HepG2 (cell line): Measurements from ENCODE around the gene CFAP43. TPM values are rescaled to one million over a fixed set of nuclear protein-coding genes. Genes with fewer than 3 reads are reported as not detected.

Experiments
- BRCA1 ChIP-seq: sonication (generic); formaldehyde crosslinking; IDR thresholded peaks from 2 replicates; pipeline ENCODE4 v1.4.0; 2020; ENCODE audit warnings: missing genetic modification reagents
- CBX5 ChIP-seq: sonication (generic); formaldehyde crosslinking; IDR thresholded peaks from 2 replicates; pipeline ENCODE4 v1.4.0; 2020; ENCODE audit warnings: missing genetic modification reagents, borderline replicate concordance
- EEA1 ChIP-seq: sonication (generic); formaldehyde crosslinking; IDR thresholded peaks from 2 replicates; pipeline ENCODE4 v1.5.1; 2020; ENCODE audit warnings: mild to moderate bottlenecking, missing genetic modification reagents, borderline replicate concordance
- FOXA1 ChIP-seq, 2 experiments: fragments of 450-650 bp in 1 of 2; sonication (generic) in 1 of 2; formaldehyde crosslinking in 1 of 2; IDR thresholded peaks; 2 replicates each; pipeline versions ENCODE4 v1.4.0 to v1.6.1; 2016 to 2020; ENCODE audit warnings: missing genetic modification reagents in 1 of 2
- GATAD1 ChIP-seq: IDR thresholded peaks from 2 replicates; pipeline ENCODE4 v1.6.1; 2016; ENCODE audit warnings: missing genetic modification reagents, missing compliant biosample characterization
- IKZF4 ChIP-seq: sonication (generic); formaldehyde crosslinking; IDR thresholded peaks from 2 replicates; pipeline ENCODE4 v1.5.1; 2020; ENCODE audit warnings: borderline replicate concordance, mild to moderate bottlenecking, low read depth, missing genetic modification reagents; ENCODE audit errors: not compliant biosample characterization
- KLF13 ChIP-seq: sonication (generic); formaldehyde crosslinking; IDR thresholded peaks from 2 replicates; pipeline ENCODE4 v1.4.0; 2020; ENCODE audit warnings: mild to moderate bottlenecking, missing genetic modification reagents
- LCORL ChIP-seq, 2 experiments: fragments of 450-650 bp in 1 of 2; sonication (generic) in 1 of 2; formaldehyde crosslinking in 1 of 2; IDR thresholded peaks; 2 replicates each; pipeline versions ENCODE4 v1.5.0 to v1.6.1; 2017 to 2020; ENCODE audit warnings: antibody characterized with exemption in 1 of 2, missing genetic modification reagents in 1 of 2
- MAFG ChIP-seq: sonication (generic); formaldehyde crosslinking; IDR thresholded peaks from 2 replicates; pipeline ENCODE4 v1.5.1; 2020; ENCODE audit warnings: mild to moderate bottlenecking, missing genetic modification reagents
- MAZ ChIP-seq, 2 experiments: sonication (generic) in 1 of 2; formaldehyde crosslinking in 1 of 2; IDR thresholded peaks; 2 replicates each; pipeline versions ENCODE4 v1.5.0 to v1.6.1; 2012 to 2020; ENCODE audit warnings: low read depth in 2 of 2, mild to moderate bottlenecking in 2 of 2, borderline replicate concordance in 1 of 2, improper control_type of control experiment in 1 of 2, low read length in 1 of 2, missing genetic modification reagents in 1 of 2, moderate library complexity in 1 of 2
- MLLT10 ChIP-seq: sonication (generic); formaldehyde crosslinking; IDR thresholded peaks from 2 replicates; pipeline ENCODE4 v1.4.0; 2020; ENCODE audit warnings: missing genetic modification reagents
- NONO ChIP-seq, 2 experiments: fragments of 450-650 bp in 1 of 2; sonication (generic) in 1 of 2; formaldehyde crosslinking in 1 of 2; IDR thresholded peaks in 1 of 2; conservative IDR thresholded peaks in 1 of 2; 2 replicates each; pipeline versions ENCODE4 v1.6.1 to v1.8.0; 2017 to 2022; ENCODE audit warnings: mild to moderate bottlenecking in 1 of 2, missing genetic modification reagents in 1 of 2, moderate library complexity in 1 of 2
- PHF5A ChIP-seq: IDR thresholded peaks from one replicate; pipeline ENCODE4 v1.6.1; 2018; ENCODE audit warnings: low read depth, missing genetic modification reagents; ENCODE audit not compliant: unreplicated experiment
- POLR2AphosphoS5 ChIP-seq: IDR thresholded peaks from 2 replicates; pipeline ENCODE4 v1.6.1; 2012; ENCODE audit warnings: low read depth, low read length
- RNF2 ChIP-seq: fragments of 450-650 bp; conservative IDR thresholded peaks from 2 replicates; pipeline ENCODE4 v1.6.1; 2016; ENCODE audit warnings: low read depth
- SIX4 ChIP-seq: sonication (generic); formaldehyde crosslinking; IDR thresholded peaks from 2 replicates; pipeline ENCODE4 v1.4.0; 2020; ENCODE audit warnings: missing genetic modification reagents
- SRF ChIP-seq: IDR thresholded peaks from 2 replicates; pipeline ENCODE4 v1.6.1; 2011; ENCODE audit warnings: mild to moderate bottlenecking, low read depth, low read length, moderate library complexity
- ZKSCAN1 ChIP-seq: fragments of 150-350 bp; IDR thresholded peaks from 2 replicates; pipeline ENCODE4 v1.6.1; 2014; ENCODE audit warnings: low read length
- ZNF10 ChIP-seq: sonication (generic); formaldehyde crosslinking; IDR thresholded peaks from 2 replicates; pipeline ENCODE4 v1.4.0; 2020; ENCODE audit warnings: mild to moderate bottlenecking, low read depth, missing genetic modification reagents, borderline replicate concordance
- ZNF138 ChIP-seq: sonication (generic); formaldehyde crosslinking; IDR thresholded peaks from 2 replicates; pipeline ENCODE4 v1.5.0; 2020; ENCODE audit warnings: mild to moderate bottlenecking, low read depth, missing genetic modification reagents
- ZNF17 ChIP-seq: sonication (generic); formaldehyde crosslinking; IDR thresholded peaks from 2 replicates; pipeline ENCODE4 v1.5.0; 2020; ENCODE audit warnings: mild to moderate bottlenecking, missing genetic modification reagents
- ZNF296 ChIP-seq: sonication (generic); formaldehyde crosslinking; conservative IDR thresholded peaks from 2 replicates; pipeline ENCODE4 v1.5.0; 2020; ENCODE audit warnings: mild to moderate bottlenecking, missing genetic modification reagents
- ZNF430 ChIP-seq: sonication (generic); formaldehyde crosslinking; IDR thresholded peaks from 2 replicates; pipeline ENCODE4 v1.9.0; 2021; ENCODE audit warnings: mild to moderate bottlenecking, missing genetic modification reagents
- ZNF672 ChIP-seq: sonication (generic); formaldehyde crosslinking; IDR thresholded peaks from 2 replicates; pipeline ENCODE4 v1.8.1; 2022; ENCODE audit warnings: missing genetic modification reagents
- ZNF761 ChIP-seq: sonication (generic); formaldehyde crosslinking; conservative IDR thresholded peaks from 2 replicates; pipeline ENCODE4 v1.4.0; 2020; ENCODE audit warnings: mild to moderate bottlenecking, missing genetic modification reagents
- ZNF776 ChIP-seq: sonication (generic); formaldehyde crosslinking; IDR thresholded peaks from 2 replicates; pipeline ENCODE4 v1.4.0; 2020; ENCODE audit warnings: mild to moderate bottlenecking, missing genetic modification reagents
- ZNF792 ChIP-seq: IDR thresholded peaks from 2 replicates; pipeline ENCODE4 v1.6.1; 2016
- polyA plus RNA-seq, 8 experiments: library from polyadenylated mRNA; depleted of rRNA in 3 of 8; stranded (reverse) in 7 of 8; unstranded in 1 of 8; fragments of >200 nt; fragmentation: Illumina TruSeq in 4 of 8; extraction: Trizol in 4 of 8; gene quantifications; 2 replicates each; pipeline versions ENCODE4 v1.2.1 to v1.2.3, GENCODE V29; 2011 to 2016; ENCODE audit warnings: low read depth in 4 of 8, missing spikeins in 1 of 8, mixed read lengths in 1 of 8; ENCODE audit not compliant: insufficient read depth in 1 of 8
- total RNA-seq, 5 experiments: library from RNA; depleted of rRNA; stranded (reverse); fragments of >200 nt; fragmentation: Illumina TruSeq; extraction: Trizol; gene quantifications; 2 replicates each; pipeline ENCODE4 v1.2.3, GENCODE V29; 2016; ENCODE audit warnings: low read depth in 1 of 5
- TF ChIP-seq, protein P1 (sequence below): sonication (generic); formaldehyde crosslinking; IDR thresholded peaks from 2 replicates; pipeline ENCODE4 v1.4.0; 2020; ENCODE audit warnings: missing genetic modification reagents

The CFAP43 gene
- total and polyA plus RNA-seq, 2 of the 13 experiments (the other 11 are each of a cell fraction or from before 2014, with no cell fraction given), result 0.24 to 0.38 TPM

DNA sequence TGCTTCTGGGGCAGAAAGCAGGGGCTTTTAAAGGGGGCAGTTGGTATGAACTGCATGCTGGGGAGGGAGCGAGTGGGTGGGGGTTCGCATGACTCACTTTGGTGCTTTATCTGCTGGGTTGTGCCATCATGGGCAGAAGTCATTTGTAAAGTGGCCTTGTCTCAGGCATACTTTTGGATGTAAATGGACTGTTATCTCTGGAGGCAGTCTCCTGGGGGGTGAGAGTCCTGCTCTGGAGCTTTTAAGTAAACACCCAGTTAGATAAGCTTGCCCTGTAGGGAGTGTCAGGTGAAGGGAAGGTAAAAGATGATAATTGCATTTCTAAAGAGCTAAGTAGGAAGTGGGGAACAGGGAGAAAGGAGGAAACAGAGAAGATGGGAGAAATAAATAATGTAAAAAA, 20.9 kb upstream of the CFAP43 start (continued):
- TF ChIP-seq ZNF10, result no peak
- no peak for TF ChIP-seq MLLT10 (CRISPR knock-in tag)
- no peak for TF ChIP-seq ZNF296 (CRISPR knock-in tag)
- no peak for TF ChIP-seq NONO (IDR thresholded peaks at IDR 0.05)
- 0 out of 2 replicates have a peak, but pooled peaks have one; percentile 46 for TF ChIP-seq NONO (CRISPR knock-in tag; conservative IDR thresholded peaks at IDR 0.05)
- TF ChIP-seq GATAD1 (CRISPR knock-in tag), result peak; percentile 64; the same call in 1 of the 2 replicates
- TF ChIP-seq PHF5A (CRISPR knock-in tag), result peak; percentile 63
- TF ChIP-seq, protein P1, sequence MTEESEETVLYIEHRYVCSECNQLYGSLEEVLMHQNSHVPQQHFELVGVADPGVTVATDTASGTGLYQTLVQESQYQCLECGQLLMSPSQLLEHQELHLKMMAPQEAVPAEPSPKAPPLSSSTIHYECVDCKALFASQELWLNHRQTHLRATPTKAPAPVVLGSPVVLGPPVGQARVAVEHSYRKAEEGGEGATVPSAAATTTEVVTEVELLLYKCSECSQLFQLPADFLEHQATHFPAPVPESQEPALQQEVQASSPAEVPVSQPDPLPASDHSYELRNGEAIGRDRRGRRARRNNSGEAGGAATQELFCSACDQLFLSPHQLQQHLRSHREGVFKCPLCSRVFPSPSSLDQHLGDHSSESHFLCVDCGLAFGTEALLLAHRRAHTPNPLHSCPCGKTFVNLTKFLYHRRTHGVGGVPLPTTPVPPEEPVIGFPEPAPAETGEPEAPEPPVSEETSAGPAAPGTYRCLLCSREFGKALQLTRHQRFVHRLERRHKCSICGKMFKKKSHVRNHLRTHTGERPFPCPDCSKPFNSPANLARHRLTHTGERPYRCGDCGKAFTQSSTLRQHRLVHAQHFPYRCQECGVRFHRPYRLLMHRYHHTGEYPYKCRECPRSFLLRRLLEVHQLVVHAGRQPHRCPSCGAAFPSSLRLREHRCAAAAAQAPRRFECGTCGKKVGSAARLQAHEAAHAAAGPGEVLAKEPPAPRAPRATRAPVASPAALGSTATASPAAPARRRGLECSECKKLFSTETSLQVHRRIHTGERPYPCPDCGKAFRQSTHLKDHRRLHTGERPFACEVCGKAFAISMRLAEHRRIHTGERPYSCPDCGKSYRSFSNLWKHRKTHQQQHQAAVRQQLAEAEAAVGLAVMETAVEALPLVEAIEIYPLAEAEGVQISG (CRISPR knock-in tag), result peak; percentile 53; the same call in 1 of the 2 replicates
- TF ChIP-seq ZNF430 (CRISPR knock-in tag), result 0 out of 2 replicates have a peak, but pooled peaks have one; percentile 33
- peak; percentile 43; the same call in 1 of the 2 replicates for TF ChIP-seq SRF
- TF ChIP-seq ZNF776, result no peak
- TF ChIP-seq MAZ (IDR thresholded peaks at IDR 0.05; ENCODE audit: borderline replicate concordance, low read depth, low read length), result no peak
- TF ChIP-seq MAZ (CRISPR knock-in tag; IDR thresholded peaks at IDR 0.05; ENCODE audit: low read depth), result no peak
- no peak for TF ChIP-seq RNF2
- TF ChIP-seq MAFG (CRISPR knock-in tag), result no peak
- TF ChIP-seq FOXA1 (IDR thresholded peaks at IDR 0.05), result 0 out of 2 replicates have a peak, but pooled peaks have one; percentile 50
- peak; percentile 92 for TF ChIP-seq FOXA1 (CRISPR knock-in tag; IDR thresholded peaks at IDR 0.05)
- TF ChIP-seq POLR2AphosphoS5, result 0 out of 2 replicates have a peak, but pooled peaks have one; percentile 24
- no peak for TF ChIP-seq ZNF17 (CRISPR knock-in tag)
- no peak for TF ChIP-seq LCORL (IDR thresholded peaks at IDR 0.05)
- peak; percentile 91 for TF ChIP-seq LCORL (CRISPR knock-in tag; IDR thresholded peaks at IDR 0.05)
- no peak for TF ChIP-seq ZNF672 (CRISPR knock-in tag)
- peak; percentile 67; the same call in 1 of the 2 replicates for TF ChIP-seq ZNF792
- TF ChIP-seq SIX4 (CRISPR knock-in tag), result peak; percentile 89
- TF ChIP-seq CBX5 (CRISPR knock-in tag), result peak; percentile 48; the same call in 1 of the 2 replicates
- no peak for TF ChIP-seq EEA1
- no peak for TF ChIP-seq ZNF761
- TF ChIP-seq IKZF4 (CRISPR knock-in tag), result no peak
- TF ChIP-seq KLF13 (CRISPR knock-in tag), result no peak
- TF ChIP-seq ZNF138 (CRISPR knock-in tag), result no peak
- TF ChIP-seq BRCA1, result 0 out of 2 replicates have a peak, but pooled peaks have one; percentile 23
- TF ChIP-seq ZKSCAN1, result no peak
